ENCODE results near the gene IL17RE.
A peak's percentile ranks its signal among the peaks of the same experiment; 100 is the strongest.
"Not testable (repeated sequence)": the region's sequence is repeated elsewhere in the genome, so short reads cannot be mapped to it uniquely, and the experiment has no call there.

IL17RE gene

GRCh38 chr3:9862391-9863057, 40.1 kb upstream of the IL17RE start:
- TF ChIP-seq, protein P1, sequence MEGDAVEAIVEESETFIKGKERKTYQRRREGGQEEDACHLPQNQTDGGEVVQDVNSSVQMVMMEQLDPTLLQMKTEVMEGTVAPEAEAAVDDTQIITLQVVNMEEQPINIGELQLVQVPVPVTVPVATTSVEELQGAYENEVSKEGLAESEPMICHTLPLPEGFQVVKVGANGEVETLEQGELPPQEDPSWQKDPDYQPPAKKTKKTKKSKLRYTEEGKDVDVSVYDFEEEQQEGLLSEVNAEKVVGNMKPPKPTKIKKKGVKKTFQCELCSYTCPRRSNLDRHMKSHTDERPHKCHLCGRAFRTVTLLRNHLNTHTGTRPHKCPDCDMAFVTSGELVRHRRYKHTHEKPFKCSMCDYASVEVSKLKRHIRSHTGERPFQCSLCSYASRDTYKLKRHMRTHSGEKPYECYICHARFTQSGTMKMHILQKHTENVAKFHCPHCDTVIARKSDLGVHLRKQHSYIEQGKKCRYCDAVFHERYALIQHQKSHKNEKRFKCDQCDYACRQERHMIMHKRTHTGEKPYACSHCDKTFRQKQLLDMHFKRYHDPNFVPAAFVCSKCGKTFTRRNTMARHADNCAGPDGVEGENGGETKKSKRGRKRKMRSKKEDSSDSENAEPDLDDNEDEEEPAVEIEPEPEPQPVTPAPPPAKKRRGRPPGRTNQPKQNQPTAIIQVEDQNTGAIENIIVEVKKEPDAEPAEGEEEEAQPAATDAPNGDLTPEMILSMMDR (IDR thresholded peaks at IDR 0.05; ENCODE audit: low read depth, low read length) = no peak
- Histone ChIP-seq H3K36me3 (no peaks in the 10 kb centered on the region), H3K4me1 (no peaks in the 10 kb centered on the region), H3K27me3 (no peaks in the 10 kb centered on the region), H3K9me3 (no peaks in the 10 kb centered on the region), H3K4me3 (ENCODE audit: low read depth, low read length) (no peak overlapping the region)
- no peak for DNase-seq

DNA sequence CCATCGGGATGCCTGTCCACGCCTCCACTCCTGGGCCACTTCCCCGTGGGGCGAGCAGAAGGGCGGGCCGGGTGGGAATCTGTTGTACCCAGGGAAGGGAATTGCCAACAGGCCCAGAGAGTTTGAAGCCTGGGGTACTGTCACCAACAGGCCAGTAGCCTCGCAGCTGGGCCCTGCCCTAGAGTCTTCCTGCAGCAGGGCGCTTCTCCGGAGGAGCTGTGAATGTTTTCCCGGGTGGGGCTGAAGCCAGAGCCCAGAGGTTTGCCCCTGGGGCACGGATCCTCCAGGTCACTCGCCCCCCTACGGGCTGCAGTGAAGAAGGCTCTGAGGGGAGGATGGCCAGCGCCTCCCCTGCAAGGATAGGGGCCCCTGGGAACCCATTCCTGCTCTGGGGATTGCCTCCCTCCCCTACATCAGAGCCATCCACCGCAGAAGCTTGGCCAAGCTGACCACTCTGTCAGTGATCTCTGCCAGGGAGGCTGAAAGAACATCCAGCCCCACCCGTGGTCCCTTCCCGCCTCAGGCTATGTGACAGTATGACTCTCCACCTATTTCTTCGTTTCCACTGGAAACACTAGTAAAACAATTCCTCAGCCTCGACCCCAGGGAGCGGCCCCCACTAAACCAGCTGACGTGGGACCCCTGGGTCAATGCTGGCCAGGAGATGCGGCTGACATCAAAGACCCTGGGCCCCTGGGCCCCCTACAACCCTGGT, 39.4 kb upstream of the IL17RE start:
- H3K9me3 ChIP-seq = no peaks in the 10 kb centered on the region
- no peak for DNase-seq
- no peak overlapping the region for H3K4me3 ChIP-seq (ENCODE audit: low read depth, low read length)
- H3K4me1 ChIP-seq = no peaks in the 10 kb centered on the region
- no peaks in the 10 kb centered on the region for H3K27me3 ChIP-seq
- TF ChIP-seq, protein P1 (IDR thresholded peaks at IDR 0.05; ENCODE audit: low read depth, low read length) = no peak
- no peaks in the 10 kb centered on the region for H3K36me3 ChIP-seq

- Histone ChIP-seq H3K9me3 (no peaks in the 10 kb centered on the region), H3K4me3 (ENCODE audit: low read depth, low read length) (no peak overlapping the region), H3K27me3 (no peaks in the 10 kb centered on the region), H3K4me1 (no peaks in the 10 kb centered on the region), H3K36me3 (no peaks in the 10 kb centered on the region)
- DNase-seq = peak; percentile 74
- TF ChIP-seq, protein P1 (IDR thresholded peaks at IDR 0.05; ENCODE audit: low read depth, low read length) = no peak
Measured at GRCh38 chr3:9864200-9864927, 38.3 kb upstream of the IL17RE start.

DNA sequence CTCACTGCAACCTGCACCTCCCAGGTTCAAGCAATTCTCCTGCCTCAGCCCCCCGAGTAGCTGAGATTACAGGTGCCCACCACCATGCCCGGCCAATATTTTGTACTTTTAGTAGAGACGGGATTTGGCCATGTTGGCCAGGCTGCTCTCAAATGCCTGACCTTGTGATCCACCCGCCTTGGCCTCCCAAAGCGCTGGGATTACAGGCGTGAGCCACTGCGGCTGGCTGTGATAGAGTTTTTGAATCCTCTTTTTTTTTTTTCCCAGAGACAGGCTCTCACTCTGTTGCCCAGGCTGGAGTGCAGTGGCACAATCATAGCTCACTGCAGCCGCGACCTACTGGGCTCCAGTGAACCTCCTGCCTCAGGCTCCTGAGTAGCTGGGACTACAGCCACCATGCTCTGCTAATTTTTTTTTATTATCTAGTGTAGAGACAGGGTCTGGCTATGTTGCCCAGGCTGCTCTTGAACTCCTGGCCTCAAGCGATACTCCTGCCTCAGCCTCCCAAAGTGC, 37.5 kb upstream of the IL17RE start:
- not testable (repeated sequence) for DNase-seq, H3K27me3 ChIP-seq

GRCh38 chr3:9866639-9867038, 36.0 kb upstream of the IL17RE start:
- TF ChIP-seq, protein P1 (IDR thresholded peaks at IDR 0.05; ENCODE audit: low read depth, low read length) = no peak
- no peak for DNase-seq

More for the DNA sequence above, 37.5 kb upstream of the IL17RE start:
- not testable (repeated sequence) for H3K4me1 ChIP-seq; H3K36me3 ChIP-seq; H3K4me3 ChIP-seq (ENCODE audit: low read depth, low read length); H3K9me3 ChIP-seq

DNA sequence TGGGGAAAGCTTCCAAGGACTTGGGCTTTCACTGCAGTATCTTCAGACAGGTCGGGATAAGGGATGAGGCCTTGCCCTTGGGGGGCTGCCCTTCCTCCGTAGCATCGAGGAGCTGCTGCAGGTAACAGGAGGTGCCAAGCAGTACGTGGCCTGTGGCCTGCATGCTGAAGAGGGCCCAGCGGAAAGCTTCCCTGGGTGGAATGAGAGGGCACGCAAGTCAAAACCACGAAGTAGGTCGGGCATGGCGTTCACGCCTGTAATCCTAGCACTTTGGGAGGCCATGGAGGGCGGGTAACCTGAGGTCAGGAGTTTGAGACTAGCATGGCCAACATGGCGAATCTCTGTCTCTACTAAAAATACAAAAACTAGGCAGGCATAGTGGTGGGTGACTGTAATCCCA, 35.5 kb upstream of the IL17RE start:
- H3K9me3 ChIP-seq = no peaks in the 10 kb centered on the region
- no peaks in the 10 kb centered on the region for H3K36me3 ChIP-seq
- no peaks in the 10 kb centered on the region for H3K27me3 ChIP-seq
- TF ChIP-seq, protein P1 (IDR thresholded peaks at IDR 0.05; ENCODE audit: low read depth, low read length) = no peak
- H3K4me3 ChIP-seq (ENCODE audit: low read depth, low read length) = no peak overlapping the region
- no peaks in the 10 kb centered on the region for H3K4me1 ChIP-seq
- no peak for DNase-seq

More at GRCh38 chr3:9866639-9867038, 36.0 kb upstream of the IL17RE start:
- no peaks in the 10 kb centered on the region for H3K9me3 ChIP-seq
- no peak overlapping the region for H3K4me3 ChIP-seq (ENCODE audit: low read depth, low read length)
- no peaks in the 10 kb centered on the region for H3K36me3 ChIP-seq
- H3K4me1 ChIP-seq = no peaks in the 10 kb centered on the region
- no peaks in the 10 kb centered on the region for H3K27me3 ChIP-seq
